HEK293 (cell line): Measurements from ENCODE around the gene PARD6G.

Experiments used
- CTCF ChIA-PET: fragments of 350-600 bp; formaldehyde crosslinking; extraction: SDS; loops from one replicate; lab custom pipeline; 2021; ENCODE audit warnings: antibody characterized with exemption; lab: Yijun Ruan, JAX
- POLR2A ChIA-PET: fragments of 300-600 bp; formaldehyde crosslinking; extraction: SDS; loops from one replicate; lab custom pipeline; 2020; ENCODE audit warnings: antibody characterized with exemption, inconsistent platforms; lab: Yijun Ruan, JAX
- H3K27ac ChIP-seq: fragments of 200-500 bp; sonication (Bioruptor generic); 2 replicates; pipeline ENCODE4 v1.5.1; 2014; ENCODE audit warnings: low read depth, low read length, control low read depth, inconsistent platforms; ENCODE audit errors: extremely low read depth
- H3K36me3 ChIP-seq, 2 experiments: fragments of 200-500 bp in 1 of 2; sonication (Bioruptor generic) in 1 of 2; 1 replicate in 1 of 2; 2 replicates in 1 of 2; pipeline ENCODE4 v1.5.1; 2014 to 2017; ENCODE audit warnings: inconsistent platforms in 2 of 2, low read length in 2 of 2; ENCODE audit not compliant: control insufficient read depth in 2 of 2, insufficient read depth in 1 of 2
- H3K4me1 ChIP-seq: fragments of 200-500 bp; sonication (Bioruptor generic); 2 replicates; pipeline ENCODE4 v1.5.1; 2014; ENCODE audit warnings: mild to moderate bottlenecking, low read length, inconsistent platforms; ENCODE audit not compliant: control insufficient read depth, insufficient read depth
- H3K4me3 ChIP-seq: 2 replicates; pipeline ENCODE4 v1.5.1; 2011; ENCODE audit warnings: low read depth, mild to moderate bottlenecking, control low read depth, low read length, moderate library complexity
- H3K9me3 ChIP-seq: fragments of 200-500 bp; sonication (Bioruptor generic); 2 replicates; pipeline ENCODE4 v1.5.1; 2014; ENCODE audit warnings: low read depth, low read length, inconsistent platforms; ENCODE audit not compliant: control insufficient read depth, insufficient read depth
- BCL11B ChIP-seq: fragments of 450-650 bp; formaldehyde crosslinking; IDR thresholded peaks from 2 replicates; pipeline ENCODE4 v1.5.1; 2016; ENCODE audit warnings: low read depth, missing biosample characterization, missing genetic modification characterization
- KLF1 ChIP-seq: fragments of 450-650 bp; formaldehyde crosslinking; IDR thresholded peaks from 2 replicates; pipeline ENCODE4 v1.5.1; 2016; ENCODE audit warnings: missing biosample characterization, missing genetic modification characterization
- KLF9 ChIP-seq: fragments of 450-650 bp; formaldehyde crosslinking; IDR thresholded peaks from 2 replicates; pipeline ENCODE4 v1.5.1; 2016; ENCODE audit warnings: missing biosample characterization, missing genetic modification characterization, low read depth
- OSR2 ChIP-seq: fragments of 450-650 bp; formaldehyde crosslinking; IDR thresholded peaks from 2 replicates; pipeline ENCODE4 v1.5.1; 2016; ENCODE audit warnings: missing biosample characterization, missing genetic modification characterization
- PRDM6 ChIP-seq: fragments of 450-650 bp; formaldehyde crosslinking; IDR thresholded peaks from 2 replicates; pipeline ENCODE4 v1.5.1; 2017; ENCODE audit warnings: missing biosample characterization, missing genetic modification characterization
- RBAK ChIP-seq: fragments of 450-650 bp; formaldehyde crosslinking; IDR thresholded peaks from 2 replicates; pipeline ENCODE4 v1.5.1; 2016; ENCODE audit warnings: missing biosample characterization, missing genetic modification characterization
- SCRT1 ChIP-seq: fragments of 450-650 bp; formaldehyde crosslinking; IDR thresholded peaks from 2 replicates; pipeline ENCODE4 v1.5.1; 2016; ENCODE audit warnings: missing biosample characterization, missing genetic modification characterization, borderline replicate concordance
- SP2 ChIP-seq: fragments of 450-650 bp; formaldehyde crosslinking; IDR thresholded peaks from 2 replicates; pipeline ENCODE4 v1.5.1; 2016; ENCODE audit warnings: missing biosample characterization, missing genetic modification characterization
- ZBTB11 ChIP-seq: fragments of 450-650 bp; formaldehyde crosslinking; conservative IDR thresholded peaks from 2 replicates; pipeline ENCODE4 v1.5.1; 2016; ENCODE audit warnings: low read depth, missing biosample characterization, missing genetic modification characterization
- ZBTB7A ChIP-seq: fragments of 450-650 bp; formaldehyde crosslinking; IDR thresholded peaks from 2 replicates; pipeline ENCODE4 v1.5.1; 2016; ENCODE audit warnings: low read depth, missing biosample characterization, missing genetic modification characterization
- ZFHX2 ChIP-seq: fragments of 450-650 bp; formaldehyde crosslinking; conservative IDR thresholded peaks from 2 replicates; pipeline ENCODE4 v1.5.1; 2016; ENCODE audit warnings: missing biosample characterization, missing genetic modification characterization
- ZNF292 ChIP-seq: fragments of 450-650 bp; formaldehyde crosslinking; IDR thresholded peaks from 2 replicates; pipeline ENCODE4 v1.5.1; 2016; ENCODE audit warnings: low read depth, missing biosample characterization, missing genetic modification characterization, borderline replicate concordance
- ZNF302 ChIP-seq: fragments of 450-650 bp; formaldehyde crosslinking; IDR thresholded peaks from 2 replicates; pipeline ENCODE4 v1.5.1; 2016; ENCODE audit warnings: missing biosample characterization, missing genetic modification characterization, low read depth
- ZNF398 ChIP-seq: fragments of 450-650 bp; formaldehyde crosslinking; IDR thresholded peaks from 2 replicates; pipeline ENCODE4 v1.5.1; 2017; ENCODE audit warnings: missing biosample characterization, missing genetic modification characterization
- ZNF404 ChIP-seq: fragments of 450-650 bp; formaldehyde crosslinking; IDR thresholded peaks from 2 replicates; pipeline ENCODE4 v1.5.1; 2017; ENCODE audit warnings: missing biosample characterization, missing genetic modification characterization
- ZNF433 ChIP-seq: fragments of 450-650 bp; formaldehyde crosslinking; IDR thresholded peaks from 2 replicates; pipeline ENCODE4 v1.5.1; 2016; ENCODE audit warnings: missing biosample characterization, missing genetic modification characterization, low read depth
- ZNF521 ChIP-seq: fragments of 450-650 bp; formaldehyde crosslinking; IDR thresholded peaks from 2 replicates; pipeline ENCODE4 v1.5.1; 2017; ENCODE audit warnings: missing biosample characterization, mild to moderate bottlenecking, missing genetic modification characterization
- ZNF548 ChIP-seq: fragments of 450-650 bp; formaldehyde crosslinking; IDR thresholded peaks from 2 replicates; pipeline ENCODE4 v1.5.1; 2016; ENCODE audit warnings: missing biosample characterization, missing genetic modification characterization
- ZNF555 ChIP-seq: fragments of 450-650 bp; formaldehyde crosslinking; conservative IDR thresholded peaks from 2 replicates; pipeline ENCODE4 v1.5.1; 2017; ENCODE audit warnings: missing biosample characterization, mild to moderate bottlenecking, missing genetic modification characterization, inconsistent platforms
- ZNF677 ChIP-seq: fragments of 450-650 bp; IDR thresholded peaks from 2 replicates; pipeline ENCODE4 v1.5.0; 2018; ENCODE audit warnings: missing biosample characterization, mild to moderate bottlenecking, missing genetic modification characterization, moderate library complexity
- ZNF707 ChIP-seq: fragments of 450-650 bp; formaldehyde crosslinking; IDR thresholded peaks from 2 replicates; pipeline ENCODE4 v1.5.1; 2016; ENCODE audit warnings: missing biosample characterization, missing genetic modification characterization
- ZSCAN4 ChIP-seq: fragments of 450-650 bp; formaldehyde crosslinking; IDR thresholded peaks from 2 replicates; pipeline ENCODE4 v1.5.1; 2017; ENCODE audit warnings: missing biosample characterization, missing genetic modification characterization

PARD6G gene

GRCh38 chr18:80178935-80179818 is 68.1 kb downstream of the PARD6G start:
- Histone ChIP-seq H3K9me3 (no peaks in the 10 kb centered on the region), H3K27ac (no peak overlapping the region), H3K4me1 (no peaks in the 10 kb centered on the region)
- CTCF ChIA-PET = no interaction called here
- TF ChIP-seq ZNF521 = no peak
- no peak for TF ChIP-seq ZNF555 (tag by site-specific recombination)
- TF ChIP-seq SCRT1 = no peak
- TF ChIP-seq PRDM6 = no peak
- TF ChIP-seq ZNF433 = no peak
- no peak for TF ChIP-seq ZNF548 (tag by site-specific recombination)
- TF ChIP-seq ZNF292 (tag by site-specific recombination) = no peak
- TF ChIP-seq ZNF677 (tag by site-specific recombination) = no peak
- TF ChIP-seq ZBTB7A (tag by site-specific recombination) = no peak
- TF ChIP-seq KLF9 (tag by site-specific recombination) = no peak
- TF ChIP-seq OSR2 (tag by site-specific recombination) = no peak
- TF ChIP-seq ZFHX2 (tag by site-specific recombination) = peak; percentile 29
- TF ChIP-seq KLF1 (tag by site-specific recombination) = 0 out of 2 replicates have a peak, but pooled peaks have one; percentile 22
- no peak for TF ChIP-seq ZNF302
- no peak for TF ChIP-seq ZBTB11 (tag by site-specific recombination)
- TF ChIP-seq ZNF404 (tag by site-specific recombination) = no peak
- TF ChIP-seq, all 188 proteins: peak for 2
- Histone ChIP-seq H3K4me3 (no peak overlapping the region), H3K36me3 (no peaks in the 10 kb centered on the region)
- POLR2A ChIA-PET = no interaction called here

- no peak for TF ChIP-seq SP2 (tag by site-specific recombination)
- no peak for TF ChIP-seq ZNF398 (tag by site-specific recombination)
- TF ChIP-seq ZNF707 (tag by site-specific recombination) = no peak
- no peak for TF ChIP-seq BCL11B
- TF ChIP-seq ZSCAN4 = peak; percentile 95
- no peak for TF ChIP-seq RBAK (tag by site-specific recombination)
- CTCF ChIA-PET = no interaction called here
- Histone ChIP-seq H3K36me3 (no peaks in the 10 kb centered on the region), H3K9me3 (no peaks in the 10 kb centered on the region), H3K4me1 (no peaks in the 10 kb centered on the region), H3K4me3 (no peak overlapping the region), H3K27ac (no peak overlapping the region)
- POLR2A ChIA-PET = no interaction called here
Measured at GRCh38 chr18:80177128-80177527, 70.2 kb downstream of the PARD6G start.
